K562 (cell line): ENCODE measurements around the gene SLC44A1. TPM values are rescaled to one million over a fixed set of nuclear protein-coding genes. Genes with fewer than 3 reads are reported as not detected.

ENCODE experiments used
- ATAC-seq: fragments of 200-7000 bp; cut with Tn5 transposase; 3 replicates; pipeline ENCODE4 v1.9.1; 2020; ENCODE audit warnings: moderate library complexity
- BruUV-seq: library from RNA; stranded (reverse); fragments of 400-500 nt; replicated peaks from 2 replicates; lab custom pipeline; 2021; lab: Mats Ljungman, UMichigan
- CTCF ChIA-PET: fragments of 300-600 bp; formaldehyde crosslinking; extraction: SDS; loops from one replicate; lab custom pipeline; 2021; ENCODE audit warnings: low intra/inter-chr PET ratio; lab: Yijun Ruan, JAX
- POLR2A ChIA-PET: fragments of 300-600, 350-650 bp; sonication (Branson Sonifier 250); formaldehyde crosslinking; extraction: SDS; loops from one replicate; lab custom pipeline; 2021; ENCODE audit warnings: antibody characterized with exemption, inconsistent platforms; lab: Yijun Ruan, JAX
- DNase-seq, 4 experiments: peaks; one replicate each; pipeline versions ENCODE4 v3.0.0 to v3.0.0-alpha.2; 2011 to 2018; ENCODE audit warnings: low spot score in 3 of 4, mixed read lengths in 3 of 4; ENCODE audit errors: extremely low read depth in 1 of 4
- FAIRE-seq: peaks from 2 replicates; lab custom pipeline; 2011; peaks lifted over from hg19 to GRCh38; lab: Jason Lieb, UNC
- H2AFZ ChIP-seq: 2 replicates; pipeline ENCODE4 v1.6.0; 2011; ENCODE audit warnings: low read depth, low read length, control low read depth, inconsistent platforms
- H3K27ac ChIP-seq: fragments of 200-600 bp; 3 replicates; pipeline ENCODE4 v1.8.0; 2011; ENCODE audit warnings: low read depth, mild to moderate bottlenecking, control low read depth, inconsistent platforms, low read length, moderate library complexity, mixed read lengths; ENCODE audit errors: extremely low read depth
- H3K27me3 ChIP-seq, 2 experiments: fragments of 300-600 bp in 1 of 2; 2 replicates in 1 of 2; 3 replicates in 1 of 2; pipeline versions ENCODE4 v1.6.0 to v1.8.0; 2011; ENCODE audit warnings: inconsistent platforms in 2 of 2, low read length in 2 of 2, mild to moderate bottlenecking in 1 of 2, mixed read lengths in 1 of 2, moderate library complexity in 1 of 2; ENCODE audit not compliant: control insufficient read depth in 2 of 2, insufficient read depth in 2 of 2
- H3K36me3 ChIP-seq: fragments of 300-600 bp; 3 replicates; pipeline ENCODE4 v1.8.0; 2011; ENCODE audit warnings: mild to moderate bottlenecking, low read length, inconsistent platforms; ENCODE audit not compliant: control insufficient read depth, insufficient read depth
- H3K4me1 ChIP-seq, 2 experiments: fragments of 200-600 bp in 1 of 2; replicated peaks in 1 of 2; 2 replicates in 1 of 2; 3 replicates in 1 of 2; pipeline versions ENCODE4 v1.5.1 to v1.8.0; 2011; ENCODE audit warnings: inconsistent platforms in 2 of 2, low read length in 2 of 2, mild to moderate bottlenecking in 1 of 2, mixed read lengths in 1 of 2, moderate library complexity in 1 of 2; ENCODE audit not compliant: control insufficient read depth in 2 of 2, insufficient read depth in 2 of 2
- H3K4me2 ChIP-seq: 2 replicates; pipeline ENCODE4 v1.6.1; 2011; ENCODE audit warnings: low read length, control low read depth, inconsistent platforms, mixed read lengths; ENCODE audit not compliant: insufficient read depth
- H3K4me3 ChIP-seq: fragments of 200-600 bp; sonication (generic), shearing (Covaris generic); 2 replicates; pipeline ENCODE4 v1.5.1; 2016; ENCODE audit warnings: control low read depth, inconsistent platforms
- H3K79me2 ChIP-seq: fragments of 200-600 bp; 3 replicates; pipeline ENCODE4 v1.8.0; 2011; ENCODE audit warnings: low read length, inconsistent platforms; ENCODE audit not compliant: control insufficient read depth, insufficient read depth
- H3K9ac ChIP-seq, 2 experiments: 2 replicates each; pipeline versions ENCODE4 v1.6.0 to v1.6.1; 2011; ENCODE audit warnings: low read depth in 2 of 2, low read length in 2 of 2, control low read depth in 1 of 2, inconsistent platforms in 1 of 2, mild to moderate bottlenecking in 1 of 2, mixed read lengths in 1 of 2; ENCODE audit not compliant: insufficient read depth in 1 of 2
- H3K9me1 ChIP-seq: one replicate; pipeline ENCODE4 v1.6.0; 2011; ENCODE audit warnings: inconsistent platforms, mild to moderate bottlenecking, low read length, moderate library complexity; ENCODE audit not compliant: control insufficient read depth, insufficient read depth
- H3K9me3 ChIP-seq: replicated peaks from 2 replicates; pipeline ENCODE4 v1.5.1; 2011; ENCODE audit warnings: low read depth, low read length, inconsistent platforms; ENCODE audit not compliant: control insufficient read depth, insufficient read depth
- H4K20me1 ChIP-seq: replicated peaks from 2 replicates; pipeline ENCODE4 v1.6.1; 2011; ENCODE audit warnings: low read length, inconsistent platforms, mixed read lengths; ENCODE audit not compliant: control insufficient read depth, insufficient read depth
- LEF1 ChIP-seq: fragments of 450-650 bp; IDR thresholded peaks from 2 replicates; pipeline ENCODE4 v1.6.1; 2016; ENCODE audit warnings: mild to moderate bottlenecking
- NBN ChIP-seq: fragments of 450-650 bp; IDR thresholded peaks from 2 replicates; pipeline ENCODE4 v1.6.1; 2016; ENCODE audit warnings: low read depth, mild to moderate bottlenecking
- WGBS: fragments of 100-300 bp; shearing (Covaris generic); methylation state at CpG from one replicate; pipeline ENCODE4 v1.1.6; 2016; ENCODE audit warnings: low coverage, mixed read lengths; ENCODE audit not compliant: insufficient coverage; ENCODE audit errors: missing lambda C conversion rate; 5-methylcytosine and 5-hydroxymethylcytosine counted together
- in situ Hi-C: fragments of 300-500 bp; cut with MboI; formaldehyde crosslinking; loops from 4 replicates; pipeline ENCODE4 v1.15.0; 2018; ENCODE audit warnings: inconsistent platforms, mixed read lengths
- intact Hi-C: fragments of 100-400 bp; cut with micrococcal nuclease; formaldehyde crosslinking; loops from 2 replicates; pipeline ENCODE4 v1.14.2; 2022
- polyA plus RNA-seq, 8 experiments: library from polyadenylated mRNA; depleted of rRNA in 4 of 8; stranded (reverse) in 5 of 8; unstranded in 3 of 8; fragments of >200 nt; fragmentation: Nextera tagmentation in 2 of 8; fragmentation: Illumina TruSeq in 1 of 8; extraction: Ambion mirVana in 2 of 8; extraction: Trizol in 1 of 8; gene quantifications; 2 replicates each; pipeline versions ENCODE4 v1.2.1 to v1.2.3, GENCODE V29; 2011 to 2014; ENCODE audit warnings: inconsistent platforms in 1 of 8, missing spikeins in 1 of 8
- total RNA-seq, 7 experiments: library from RNA; depleted of rRNA in 6 of 7; stranded (reverse); fragments of >200 nt in 6 of 7; fragmentation: Illumina TruSeq in 2 of 7; extraction: Trizol in 2 of 7; gene quantifications; 2 replicates each; pipeline versions ENCODE4 v1.2.1 to v1.2.3, GENCODE V29; 2011 to 2021; ENCODE audit warnings: low replicate concordance in 1 of 7

Gene SLC44A1
- total and polyA plus RNA-seq, 9 of the 15 experiments (the other 6 are each of a cell fraction or from before 2014, with no cell fraction given), result 0.11 to 0.59 (median 0.30) TPM

DNA sequence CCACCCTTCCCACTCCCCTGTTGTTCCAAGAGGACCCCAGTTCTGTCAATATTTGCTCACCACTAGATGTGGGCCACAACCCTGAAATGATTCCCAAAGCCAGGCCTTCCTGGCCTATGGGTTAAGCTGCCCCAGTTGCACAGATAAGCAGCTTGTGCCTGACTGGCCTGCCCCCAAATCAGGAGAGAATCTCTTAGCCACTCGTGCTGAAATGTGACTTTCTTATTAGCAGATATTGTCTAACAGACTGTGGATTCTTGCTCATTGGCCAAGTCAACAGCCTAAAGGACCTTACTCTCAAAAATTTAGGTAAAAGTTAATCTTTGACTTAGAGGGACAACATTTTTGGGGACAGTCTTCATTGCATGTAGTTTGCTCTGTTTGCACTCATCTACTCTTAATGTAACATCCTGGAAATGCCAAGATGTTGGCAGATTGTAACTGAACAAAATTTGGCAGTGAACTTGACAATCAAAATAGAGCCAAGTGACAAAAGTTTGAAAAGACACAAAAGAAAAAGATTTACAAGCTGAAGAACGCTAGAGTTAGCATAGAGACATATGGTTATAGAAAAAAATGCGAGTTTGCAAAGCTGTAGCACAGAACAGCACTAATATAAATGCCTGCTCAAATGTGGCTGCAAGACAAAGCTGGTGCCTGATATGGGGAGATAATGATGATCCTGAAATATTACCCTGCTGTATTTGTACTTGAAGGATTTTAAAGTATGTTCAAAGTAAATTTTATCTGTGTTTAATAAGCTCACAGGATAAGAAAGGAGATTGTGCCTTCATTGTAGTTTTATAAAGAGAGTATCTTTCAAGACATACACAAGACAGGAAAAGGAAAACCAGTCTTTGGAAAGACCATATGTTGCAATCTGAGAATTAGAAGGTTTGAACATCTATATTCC, 174.4 kb downstream of the SLC44A1 start:
- WGBS, result 2% methylated on average over 3 of the region's 3 CpGs
- ChIA-PET CTCF (interaction anchor here (0.6 kb wide), 1 partner anchor 176 kb away, joined by 3 read pairs; no protein-coding TSS in a partner anchor), POLR2A (no interaction called here)
- no peak overlapping the region for H2AFZ ChIP-seq
- H3K9me3 ChIP-seq, result no peaks in the 10 kb centered on the region
- no peaks in the 10 kb centered on the region for H3K9me1 ChIP-seq
- DNase-seq, result no peak
- no peak for TF ChIP-seq LEF1
- no peak for TF ChIP-seq NBN
- no peak overlapping the region for H3K9ac ChIP-seq
- intact Hi-C loops, result loop anchor here (5.0 kb wide), 1 partner anchor 237 kb away; no protein-coding TSS in a partner anchor
- H3K36me3 ChIP-seq, result no peaks in the 10 kb centered on the region
- H4K20me1 ChIP-seq, result no peaks in the 10 kb centered on the region
- no TSS peak for BruUV-seq
- H3K79me2 ChIP-seq, result no peaks in the 10 kb centered on the region
- FAIRE-seq, result no peak
- H3K27ac ChIP-seq, result no peak overlapping the region
- no peak for ATAC-seq
- in situ Hi-C loops, result loop anchor here (10.0 kb wide), 1 partner anchor 554 kb away; no protein-coding TSS in a partner anchor
- H3K27me3 ChIP-seq, result peaks cover 3 to 10% of the 10 kb centered on the region in 2 experiments; a peak in 4 of 5 replicates
- H3K4me3 ChIP-seq, result no peak overlapping the region
- H3K4me1 ChIP-seq, result no peaks in the 10 kb centered on the region
- no peak overlapping the region for H3K4me2 ChIP-seq
